ENCODE data around the gene STK39. TPM values are rescaled to one million over a fixed set of nuclear protein-coding genes. Genes with fewer than 3 reads are reported as not detected.

Gene STK39
- total RNA-seq, 1 donor from 2014 or later = 26.9 TPM

GRCh38 chr2:168119515-168120141 is 127.8 kb downstream of the STK39 start:
- H3K36me3 Mint-ChIP-seq (ENCODE audit: unreplicated experiment) = peaks cover 6% of the 10 kb centered on the region
- no peak for DNase-seq (ENCODE audit: extremely low spot score, unreplicated experiment)
- no peaks in the 10 kb centered on the region for H3K27me3 Mint-ChIP-seq (ENCODE audit: unreplicated experiment)

GRCh38 chr2:168118733-168119514 is 128.5 kb downstream of the STK39 start:
- H3K4me3 Mint-ChIP-seq (ENCODE audit: unreplicated experiment) = no peak overlapping the region
- no peak overlapping the region for H3K27ac Mint-ChIP-seq (ENCODE audit: unreplicated experiment)
- H3K9me3 Mint-ChIP-seq (ENCODE audit: unreplicated experiment) = no peaks in the 10 kb centered on the region
- no peak for DNase-seq (ENCODE audit: extremely low spot score, unreplicated experiment)
- H3K27me3 Mint-ChIP-seq (ENCODE audit: unreplicated experiment) = no peaks in the 10 kb centered on the region
- TF ChIP-seq CTCF (IDR thresholded peaks at IDR 0.05) = peak; percentile 82
- peaks cover 19% of the 10 kb centered on the region for H3K4me1 Mint-ChIP-seq (ENCODE audit: unreplicated experiment)
- H3K36me3 Mint-ChIP-seq (ENCODE audit: unreplicated experiment) = peaks cover 8% of the 10 kb centered on the region

More at GRCh38 chr2:168119515-168120141, 127.8 kb downstream of the STK39 start:
- TF ChIP-seq CTCF (IDR thresholded peaks at IDR 0.05) = peak; percentile 74
- Mint-ChIP-seq H3K27ac (ENCODE audit: unreplicated experiment) (no peak overlapping the region), H3K9me3 (ENCODE audit: unreplicated experiment) (no peaks in the 10 kb centered on the region), H3K4me1 (ENCODE audit: unreplicated experiment) (peaks cover 12% of the 10 kb centered on the region), H3K4me3 (ENCODE audit: unreplicated experiment) (no peak overlapping the region)

GRCh38 chr2:168116448-168116847 is 130.9 kb downstream of the STK39 start:
- DNase-seq (ENCODE audit: extremely low spot score, unreplicated experiment) = no peak
- H3K27ac Mint-ChIP-seq (ENCODE audit: unreplicated experiment) = no peak overlapping the region
- H3K27me3 Mint-ChIP-seq (ENCODE audit: unreplicated experiment) = no peaks in the 10 kb centered on the region
- no peak overlapping the region for H3K4me3 Mint-ChIP-seq (ENCODE audit: unreplicated experiment)
- peaks cover 24% of the 10 kb centered on the region for H3K36me3 Mint-ChIP-seq (ENCODE audit: unreplicated experiment)
- peaks cover 31% of the 10 kb centered on the region for H3K4me1 Mint-ChIP-seq (ENCODE audit: unreplicated experiment)
- TF ChIP-seq CTCF (IDR thresholded peaks at IDR 0.05) = peak; percentile 44
- no peaks in the 10 kb centered on the region for H3K9me3 Mint-ChIP-seq (ENCODE audit: unreplicated experiment)

- peak overlapping the region; percentile 82 for H3K27ac Mint-ChIP-seq (ENCODE audit: unreplicated experiment)
- no peak for DNase-seq (ENCODE audit: extremely low spot score, unreplicated experiment)
- no peaks in the 10 kb centered on the region for H3K9me3 Mint-ChIP-seq (ENCODE audit: unreplicated experiment)
- no peak for TF ChIP-seq CTCF (IDR thresholded peaks at IDR 0.05)
- peaks cover 29% of the 10 kb centered on the region for H3K36me3 Mint-ChIP-seq (ENCODE audit: unreplicated experiment)
- H3K4me1 Mint-ChIP-seq (ENCODE audit: unreplicated experiment) = peaks cover 31% of the 10 kb centered on the region
- no peak overlapping the region for H3K4me3 Mint-ChIP-seq (ENCODE audit: unreplicated experiment)
- no peaks in the 10 kb centered on the region for H3K27me3 Mint-ChIP-seq (ENCODE audit: unreplicated experiment)
Observed at GRCh38 chr2:168114619-168115018, 132.8 kb downstream of the STK39 start.

GRCh38 chr2:168114040-168114439 is 133.4 kb downstream of the STK39 start:
- Mint-ChIP-seq H3K9me3 (ENCODE audit: unreplicated experiment) (no peaks in the 10 kb centered on the region), H3K27me3 (ENCODE audit: unreplicated experiment) (no peaks in the 10 kb centered on the region), H3K27ac (ENCODE audit: unreplicated experiment) (peak overlapping the region; percentile 82), H3K4me3 (ENCODE audit: unreplicated experiment) (no peak overlapping the region), H3K36me3 (ENCODE audit: unreplicated experiment) (peaks cover 34% of the 10 kb centered on the region), H3K4me1 (ENCODE audit: unreplicated experiment) (peaks cover 31% of the 10 kb centered on the region)
- DNase-seq (ENCODE audit: extremely low spot score, unreplicated experiment) = no peak
- TF ChIP-seq CTCF (IDR thresholded peaks at IDR 0.05) = no peak
